Naive thymus-derived CD4-positive, alpha-beta T cell (primary cell): ENCODE data around the gene ZNF184. TPM values are rescaled to one million over a fixed set of nuclear protein-coding genes. Genes with fewer than 3 reads are reported as not detected.

Experiments used
- ATAC-seq: fragments of 150-1000 bp; cut with Tn5 transposase; 2 replicates; pipeline ENCODE4 v1.10.0; 2021; ENCODE audit warnings: mild to moderate bottlenecking, moderate library complexity
- CTCF ChIA-PET: fragments of 350-600 bp; sonication (Branson Sonifier 250); formaldehyde crosslinking; loops from one replicate; lab custom pipeline; 2021; ENCODE audit warnings: antibody characterized with exemption; lab: Charles Lee
- POLR2A ChIA-PET: fragments of 350-600 bp; sonication (Branson Sonifier 250); formaldehyde crosslinking; loops from one replicate; lab custom pipeline; 2021; ENCODE audit warnings: antibody characterized with exemption, inconsistent platforms; lab: Charles Lee
- DNase-seq, 9 donors: peaks; one replicate each; pipeline versions ENCODE4 v3.0.0 to v3.0.0-alpha.2; 2020 to 2022; ENCODE audit warnings: mixed read lengths in 1 of 9
- H3K27ac ChIP-seq: one replicate; pipeline ENCODE4 v1.7.0; 2013; ENCODE audit warnings: mild to moderate bottlenecking, low read depth, low read length, moderate library complexity
- H3K27me3 ChIP-seq, 2 donors: one replicate each; pipeline ENCODE4 v1.7.0; 2013; ENCODE audit warnings: low read length in 2 of 2, mild to moderate bottlenecking in 2 of 2, moderate library complexity in 2 of 2; ENCODE audit not compliant: control insufficient read depth in 2 of 2, insufficient read depth in 2 of 2
- H3K36me3 ChIP-seq, 3 experiments: 1 replicate in 2 of 3; 2 replicates in 1 of 3; pipeline ENCODE4 v1.7.0; 2013; ENCODE audit warnings: low read length in 3 of 3, mild to moderate bottlenecking in 3 of 3, moderate library complexity in 1 of 3; ENCODE audit not compliant: insufficient read depth in 3 of 3, control insufficient read depth in 2 of 3
- H3K4me1 ChIP-seq, 2 donors: one replicate each; pipeline ENCODE4 v1.7.0; 2013; ENCODE audit warnings: low read length in 2 of 2, mild to moderate bottlenecking in 2 of 2, moderate library complexity in 1 of 2; ENCODE audit not compliant: control insufficient read depth in 2 of 2, insufficient read depth in 2 of 2
- H3K4me3 ChIP-seq: 2 replicates; pipeline ENCODE4 v1.7.0; 2013; ENCODE audit warnings: mild to moderate bottlenecking, low read length
- H3K9me3 ChIP-seq, 3 experiments: 1 replicate in 2 of 3; 2 replicates in 1 of 3; pipeline ENCODE4 v1.7.0; 2013; ENCODE audit warnings: low read length in 3 of 3; ENCODE audit not compliant: control insufficient read depth in 2 of 3
- H3K27ac Mint-ChIP-seq, 9 donors: one replicate each; pipeline ENCODE4 v1.8.0; 2020 to 2022; ENCODE audit warnings: mixed read lengths in 9 of 9, mild to moderate bottlenecking in 8 of 9, moderate library complexity in 5 of 9, inconsistent platforms in 2 of 9
- H3K27me3 Mint-ChIP-seq, 5 donors: one replicate each; pipeline ENCODE4 v1.8.0; 2021 to 2022; ENCODE audit warnings: mixed read lengths in 5 of 5, mild to moderate bottlenecking in 1 of 5
- H3K36me3 Mint-ChIP-seq, 5 donors: one replicate each; pipeline ENCODE4 v1.8.0; 2020 to 2022; ENCODE audit warnings: mixed read lengths in 5 of 5, mild to moderate bottlenecking in 3 of 5, inconsistent platforms in 1 of 5
- H3K4me1 Mint-ChIP-seq, 7 donors: one replicate each; pipeline ENCODE4 v1.8.0; 2020 to 2022; ENCODE audit warnings: mixed read lengths in 7 of 7, mild to moderate bottlenecking in 3 of 7, inconsistent platforms in 1 of 7
- H3K4me3 Mint-ChIP-seq, 10 donors: one replicate each; pipeline ENCODE4 v1.8.0; 2020 to 2022; ENCODE audit warnings: mild to moderate bottlenecking in 10 of 10, mixed read lengths in 10 of 10, moderate library complexity in 6 of 10, inconsistent platforms in 2 of 10
- H3K9me3 Mint-ChIP-seq, 11 donors: one replicate each; pipeline ENCODE4 v1.8.0; 2020 to 2022; ENCODE audit warnings: mixed read lengths in 11 of 11, mild to moderate bottlenecking in 4 of 11, inconsistent platforms in 1 of 11, moderate library complexity in 1 of 11
- intact Hi-C, 2 donors: fragments of 100-400 bp; cut with micrococcal nuclease; formaldehyde crosslinking; loops; one replicate each; pipeline ENCODE4 v1.15.1; 2023
- polyA plus RNA-seq, 2 donors: library from polyadenylated mRNA; unstranded; fragments of 300-500 nt; fragmentation: Illumina TruSeq; gene quantifications; one replicate each; pipeline ENCODE4 v1.2.3, GENCODE V29; 2021
- total RNA-seq, 6 experiments: library from RNA in 5 of 6; stranded (reverse) in 5 of 6; gene quantifications; 1 replicate in 5 of 6; 2 replicates in 1 of 6; pipeline ENCODE4 v1.2.3 and lab custom pipeline; 2021 to 2026

The ZNF184 gene
- total RNA-seq (10 to 100 TPM in 4 of 5 experiments, 1 to 10 TPM in 1; 9.6 to 13.7 (median 12.3) TPM), polyA plus RNA-seq (10 to 100 TPM in 1 of 2 donors, 1 to 10 TPM in 1; 7.0 to 12.6 TPM), total RNA-seq (lab: John Stamatoyannopoulos, UW) (77.0 reads per million, percentile 80 among the genes with 10 or more reads in this experiment)

GRCh38 chr6:27472617-27473400, at the start of gene ZNF184:
TSS of gene ZNF184 (minus strand) at chr6:27473105. CDS start at chr6:27472294, 811 bp downstream.
- Mint-ChIP-seq H3K27ac (peak within 1 kb of the TSS; percentile 90 to 99 (median 96)), H3K9me3 (peaks cover 0 to 10% (median 0%) of the 10 kb centered on the region in 11 donors), H3K27me3 (peaks cover 0 to 9% (median 0%) of the 10 kb centered on the region in 5 donors), H3K36me3 (peaks cover 4 to 38% (median 17%) of the 10 kb centered on the region in 5 donors), H3K4me3 (peak within 1 kb of the TSS; percentile 85 to 98 (median 97)), H3K4me1 (peaks cover 40 to 55% (median 52%) of the 10 kb centered on the region in 7 donors)
- peak within 1 kb of the TSS; percentile 93 for H3K27ac ChIP-seq
- peaks cover 0 to 13% (median 0%) of the 10 kb centered on the region in 3 experiments for H3K36me3 ChIP-seq
- intact Hi-C loops, result loop anchor here (1.0 to 10.0 kb wide), 19 partner anchors 30 to 1472 kb away; partner anchors contain the start of genes POM121L2 (in 1 of the 2), ZNF391 (in 1 of the 2), ZSCAN23 (in 1 of the 2) and ZSCAN31 (in 1 of the 2)
- ChIA-PET CTCF (interaction anchor here (1.0 kb wide), 1 partner anchor 12 kb away, joined by 3 read pairs; no protein-coding TSS in a partner anchor), POLR2A (interaction anchor here (0.6 to 1.9 kb wide), 28 partner anchors 10 to 1451 kb away, joined by 3 to 11 read pairs (median 3); partner anchors contain the start of gene ZNF391)
- H3K4me3 ChIP-seq, result peak within 1 kb of the TSS; percentile 85
- no peaks in the 10 kb centered on the region for H3K9me3 ChIP-seq
- H3K27me3 ChIP-seq, result no peaks in the 10 kb centered on the region
- ATAC-seq, result peak; percentile 88
- DNase-seq, result peak; percentile 74 to 88 (median 86)
- peaks cover 13 to 23% of the 10 kb centered on the region in 2 donors for H3K4me1 ChIP-seq

- intact Hi-C loops, result loop anchor here (1.0 to 2.0 kb wide), 13 partner anchors 16 to 384 kb away; partner anchors contain the start of genes POM121L2 (in 2 of the 2), ZNF184 (in 1 of the 2) and ZNF391 (in 1 of the 2)
- CTCF ChIA-PET, result interaction anchor here (0.6 to 2.0 kb wide), 12 partner anchors 13 to 277 kb away, joined by 3 to 21 read pairs (median 4); no protein-coding TSS in a partner anchor
- peaks cover 0 to 31% (median 18%) of the 10 kb centered on the region in 7 donors for H3K4me1 Mint-ChIP-seq
These were observed 46.2 kb upstream of the ZNF184 start for GRCh38 chr6:27518881-27519795.

GRCh38 chr6:27517928-27518787, 45.3 kb upstream of the ZNF184 start:
- intact Hi-C loops, result loop anchor here (1.0 to 2.0 kb wide), 5 partner anchors 129 to 385 kb away; partner anchors contain the start of genes POM121L2 (in 1 of the 2) and ZNF391 (in 1 of the 2)
- ATAC-seq (peak; percentile 54), DNase-seq (no peak)
- peaks cover 0 to 31% (median 18%) of the 10 kb centered on the region in 7 donors for H3K4me1 Mint-ChIP-seq
- H3K27me3 Mint-ChIP-seq, result peaks cover 4 to 48% (median 31%) of the 10 kb centered on the region in 5 donors
- peaks cover 0 to 5% (median 0%) of the 10 kb centered on the region in 11 donors for H3K9me3 Mint-ChIP-seq
- H3K27ac Mint-ChIP-seq, result peak overlapping the region; percentile 68 to 94 (median 84)
- Histone ChIP-seq H3K36me3 (no peaks in the 10 kb centered on the region), H3K4me1 (peaks cover 7 to 11% of the 10 kb centered on the region in 2 donors), H3K9me3 (no peaks in the 10 kb centered on the region), H3K4me3 (peak overlapping the region; percentile 96), H3K27ac (peak overlapping the region; percentile 67), H3K27me3 (peaks cover 0 to 3% of the 10 kb centered on the region in 2 donors)
- ChIA-PET CTCF (interaction anchor here (0.6 to 2.0 kb wide), 9 partner anchors 12 to 278 kb away, joined by 3 to 21 read pairs (median 4); no protein-coding TSS in a partner anchor), POLR2A (interaction anchor here (0.6 to 3.1 kb wide), 7 partner anchors 13 to 375 kb away, joined by 3 to 20 read pairs (median 7); partner anchors contain the start of gene ZNF184)
- peak overlapping the region; percentile 84 to 97 (median 91) for H3K4me3 Mint-ChIP-seq
- H3K36me3 Mint-ChIP-seq, result no peaks in the 10 kb centered on the region

More at GRCh38 chr6:27518881-27519795, 46.2 kb upstream of the ZNF184 start:
- peak overlapping the region; percentile 96 for H3K4me3 ChIP-seq
- no peaks in the 10 kb centered on the region for H3K36me3 ChIP-seq
- POLR2A ChIA-PET, result interaction anchor here (0.6 to 3.1 kb wide), 9 partner anchors 14 to 374 kb away, joined by 3 to 20 read pairs (median 5); partner anchors contain the start of gene ZNF184
- peak overlapping the region; percentile 67 for H3K27ac ChIP-seq
- Mint-ChIP-seq H3K27ac (peak overlapping the region; percentile 68 to 94 (median 84)), H3K9me3 (peaks cover 0 to 5% (median 0%) of the 10 kb centered on the region in 11 donors), H3K4me3 (peak overlapping the region; percentile 84 to 97 (median 91)), H3K27me3 (peaks cover 0 to 40% (median 22%) of the 10 kb centered on the region in 5 donors), H3K36me3 (no peaks in the 10 kb centered on the region)
- no peaks in the 10 kb centered on the region for H3K9me3 ChIP-seq
- DNase-seq (peak; percentile 34 to 79 (median 68)), ATAC-seq (peak; percentile 81)
- peaks cover 7 to 11% of the 10 kb centered on the region in 2 donors for H3K4me1 ChIP-seq
- peaks cover 0 to 3% of the 10 kb centered on the region in 2 donors for H3K27me3 ChIP-seq

GRCh38 chr6:27517238-27517637, 44.3 kb upstream of the ZNF184 start:
- Histone ChIP-seq H3K36me3 (no peaks in the 10 kb centered on the region), H3K9me3 (no peaks in the 10 kb centered on the region), H3K27me3 (peaks cover 0 to 3% of the 10 kb centered on the region in 2 donors), H3K4me3 (no peak overlapping the region), H3K27ac (no peak overlapping the region), H3K4me1 (peaks cover 7 to 11% of the 10 kb centered on the region in 2 donors)
- H3K27ac Mint-ChIP-seq, result peak overlapping the region in 1 of 9 donors; percentile 56
- intact Hi-C loops, result no loop called here
- peak overlapping the region in 7 of 10 donors; percentile 12 to 67 (median 44) for H3K4me3 Mint-ChIP-seq
- ChIA-PET CTCF (interaction anchor here (0.7 kb wide), 1 partner anchor 12 kb away, joined by 3 read pairs; no protein-coding TSS in a partner anchor), POLR2A (interaction anchor here (0.6 to 3.1 kb wide), 4 partner anchors 12 to 606 kb away, joined by 3 to 20 read pairs (median 10); no protein-coding TSS in a partner anchor)
- ATAC-seq (no peak), DNase-seq (no peak)
- H3K9me3 Mint-ChIP-seq, result peaks cover 0 to 5% (median 0%) of the 10 kb centered on the region in 11 donors
- H3K4me1 Mint-ChIP-seq, result peaks cover 0 to 31% (median 18%) of the 10 kb centered on the region in 7 donors
- H3K36me3 Mint-ChIP-seq, result no peaks in the 10 kb centered on the region
- peaks cover 13 to 55% (median 40%) of the 10 kb centered on the region in 5 donors for H3K27me3 Mint-ChIP-seq
